ENCODE measurements around the gene IRX5.

DNA sequence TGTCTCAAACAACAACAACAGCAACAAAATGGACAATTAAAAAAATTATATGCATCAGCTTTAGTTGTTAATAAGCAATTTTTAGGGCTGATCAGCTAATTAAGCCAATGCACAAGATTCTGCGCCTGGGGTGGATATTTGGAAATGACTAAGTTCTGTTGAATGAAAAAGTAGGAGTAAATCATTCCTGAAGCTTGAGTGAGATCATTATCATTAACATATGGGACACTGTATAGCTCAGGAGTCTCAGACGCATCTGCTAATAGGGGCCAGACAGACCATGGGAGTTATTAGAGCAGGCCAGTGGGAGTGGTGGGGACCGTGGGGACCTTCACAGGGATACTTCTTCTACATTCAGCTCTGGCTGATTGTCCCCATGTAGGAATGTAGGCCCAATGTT, 22.8 kb downstream of the IRX5 start:
- TF ChIP-seq, protein P1, sequence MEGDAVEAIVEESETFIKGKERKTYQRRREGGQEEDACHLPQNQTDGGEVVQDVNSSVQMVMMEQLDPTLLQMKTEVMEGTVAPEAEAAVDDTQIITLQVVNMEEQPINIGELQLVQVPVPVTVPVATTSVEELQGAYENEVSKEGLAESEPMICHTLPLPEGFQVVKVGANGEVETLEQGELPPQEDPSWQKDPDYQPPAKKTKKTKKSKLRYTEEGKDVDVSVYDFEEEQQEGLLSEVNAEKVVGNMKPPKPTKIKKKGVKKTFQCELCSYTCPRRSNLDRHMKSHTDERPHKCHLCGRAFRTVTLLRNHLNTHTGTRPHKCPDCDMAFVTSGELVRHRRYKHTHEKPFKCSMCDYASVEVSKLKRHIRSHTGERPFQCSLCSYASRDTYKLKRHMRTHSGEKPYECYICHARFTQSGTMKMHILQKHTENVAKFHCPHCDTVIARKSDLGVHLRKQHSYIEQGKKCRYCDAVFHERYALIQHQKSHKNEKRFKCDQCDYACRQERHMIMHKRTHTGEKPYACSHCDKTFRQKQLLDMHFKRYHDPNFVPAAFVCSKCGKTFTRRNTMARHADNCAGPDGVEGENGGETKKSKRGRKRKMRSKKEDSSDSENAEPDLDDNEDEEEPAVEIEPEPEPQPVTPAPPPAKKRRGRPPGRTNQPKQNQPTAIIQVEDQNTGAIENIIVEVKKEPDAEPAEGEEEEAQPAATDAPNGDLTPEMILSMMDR (conservative IDR thresholded peaks at IDR 0.05 in 1 of 2, IDR thresholded peaks at IDR 0.05 in 1 of 2; ENCODE audit: low read depth in 1 of 2, low read length in 2 of 2): no peak
- no peak for TF ChIP-seq EZH2 (IDR thresholded peaks at IDR 0.05; ENCODE audit: low read length, missing control alignments)
